Mesothelial cell of epicardium (in vitro differentiated cells): ENCODE results near the gene PRKCA. TPM values are rescaled to one million over a fixed set of nuclear protein-coding genes. Genes with fewer than 3 reads are reported as not detected.

Source experiments
- DNase-seq, 2 experiments: peaks; one replicate each; pipeline ENCODE4 v3.0.0; 2021; ENCODE audit warnings: low spot score in 2 of 2; ENCODE audit not compliant: unreplicated experiment in 2 of 2
- H3K27ac Mint-ChIP-seq: 2 replicates; pipeline ENCODE4 v1.8.0; 2021; ENCODE audit warnings: mixed read lengths
- H3K27me3 Mint-ChIP-seq: 2 replicates; pipeline ENCODE4 v1.8.0; 2021; ENCODE audit warnings: low read depth, mixed read lengths
- H3K36me3 Mint-ChIP-seq: 2 replicates; pipeline ENCODE4 v1.8.0; 2021; ENCODE audit warnings: mixed read lengths
- H3K4me1 Mint-ChIP-seq: 2 replicates; pipeline ENCODE4 v1.8.0; 2021; ENCODE audit warnings: mixed read lengths
- H3K4me3 Mint-ChIP-seq: 2 replicates; pipeline ENCODE4 v1.8.0; 2021; ENCODE audit warnings: mild to moderate bottlenecking, moderate library complexity, mixed read lengths
- H3K9me3 Mint-ChIP-seq: 2 replicates; pipeline ENCODE4 v1.8.0; 2021; ENCODE audit warnings: mixed read lengths
- total RNA-seq: library from RNA; stranded (reverse); gene quantifications from 3 replicates; pipeline ENCODE4 v1.2.1, GENCODE V29; 2021
- TF ChIP-seq, protein P1 (sequence below): fragments of 200-600 bp; sonication (generic); IDR thresholded peaks from one replicate; pipeline ENCODE4 v1.5.0; 2021; ENCODE audit warnings: antibody characterized with exemption; ENCODE audit not compliant: unreplicated experiment

The PRKCA gene
- total RNA-seq, 1 donor from 2014 or later: 15.2 TPM

DNA sequence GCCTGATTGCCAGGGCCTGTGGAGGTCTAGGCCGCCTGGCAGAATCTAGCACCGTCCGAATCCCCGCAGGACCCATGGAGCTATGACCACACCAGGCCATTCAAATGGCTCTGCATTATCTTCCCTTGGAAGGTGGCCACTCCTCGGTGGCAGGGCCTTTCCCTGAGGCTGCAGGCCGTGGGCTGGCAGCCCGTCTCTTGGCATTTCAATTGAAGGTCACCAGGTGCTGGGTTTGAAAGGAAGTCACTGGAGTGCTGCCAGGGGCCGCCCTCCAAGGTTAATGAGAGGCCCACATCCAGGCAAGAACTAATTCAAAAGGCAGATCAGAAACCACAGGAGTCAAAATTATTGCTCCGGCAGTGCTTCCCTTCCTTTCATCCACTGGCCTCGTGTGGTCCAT lies 504.8 kb downstream of the PRKCA start:
- TF ChIP-seq, protein P1, sequence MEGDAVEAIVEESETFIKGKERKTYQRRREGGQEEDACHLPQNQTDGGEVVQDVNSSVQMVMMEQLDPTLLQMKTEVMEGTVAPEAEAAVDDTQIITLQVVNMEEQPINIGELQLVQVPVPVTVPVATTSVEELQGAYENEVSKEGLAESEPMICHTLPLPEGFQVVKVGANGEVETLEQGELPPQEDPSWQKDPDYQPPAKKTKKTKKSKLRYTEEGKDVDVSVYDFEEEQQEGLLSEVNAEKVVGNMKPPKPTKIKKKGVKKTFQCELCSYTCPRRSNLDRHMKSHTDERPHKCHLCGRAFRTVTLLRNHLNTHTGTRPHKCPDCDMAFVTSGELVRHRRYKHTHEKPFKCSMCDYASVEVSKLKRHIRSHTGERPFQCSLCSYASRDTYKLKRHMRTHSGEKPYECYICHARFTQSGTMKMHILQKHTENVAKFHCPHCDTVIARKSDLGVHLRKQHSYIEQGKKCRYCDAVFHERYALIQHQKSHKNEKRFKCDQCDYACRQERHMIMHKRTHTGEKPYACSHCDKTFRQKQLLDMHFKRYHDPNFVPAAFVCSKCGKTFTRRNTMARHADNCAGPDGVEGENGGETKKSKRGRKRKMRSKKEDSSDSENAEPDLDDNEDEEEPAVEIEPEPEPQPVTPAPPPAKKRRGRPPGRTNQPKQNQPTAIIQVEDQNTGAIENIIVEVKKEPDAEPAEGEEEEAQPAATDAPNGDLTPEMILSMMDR: no peak
- Mint-ChIP-seq H3K27me3 (peaks cover 2% of the 10 kb centered on the region), H3K27ac (no peak overlapping the region), H3K36me3 (no peaks in the 10 kb centered on the region), H3K4me1 (peaks cover 2% of the 10 kb centered on the region), H3K4me3 (no peak overlapping the region), H3K9me3 (no peaks in the 10 kb centered on the region)
- DNase-seq: no peak

DNA sequence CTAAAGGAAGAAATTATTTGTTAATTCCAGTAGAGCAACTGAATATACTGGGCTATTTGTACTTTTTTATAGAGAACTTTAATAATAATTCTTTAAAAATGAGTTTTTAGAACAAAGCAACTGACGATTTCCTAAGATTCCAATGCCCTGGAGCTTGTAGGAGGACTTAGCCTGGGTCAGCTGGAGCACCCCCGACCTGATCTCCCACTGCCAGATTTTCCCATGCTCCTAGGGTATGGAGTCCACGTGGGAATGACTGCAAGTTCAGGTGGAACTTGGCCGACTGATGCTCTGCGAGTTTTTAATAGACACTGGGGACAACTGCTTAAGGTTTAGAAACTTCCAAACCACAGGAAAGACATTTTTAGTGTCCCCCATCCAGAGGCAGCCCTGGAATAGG lies 507.0 kb downstream of the PRKCA start:
- TF ChIP-seq, protein P1: no peak
- no peak overlapping the region for H3K27ac Mint-ChIP-seq
- no peaks in the 10 kb centered on the region for H3K9me3 Mint-ChIP-seq
- DNase-seq: no peak
- H3K27me3 Mint-ChIP-seq: peaks cover 16% of the 10 kb centered on the region
- H3K36me3 Mint-ChIP-seq: no peaks in the 10 kb centered on the region
- peaks cover 2% of the 10 kb centered on the region for H3K4me1 Mint-ChIP-seq
- no peak overlapping the region for H3K4me3 Mint-ChIP-seq

DNA sequence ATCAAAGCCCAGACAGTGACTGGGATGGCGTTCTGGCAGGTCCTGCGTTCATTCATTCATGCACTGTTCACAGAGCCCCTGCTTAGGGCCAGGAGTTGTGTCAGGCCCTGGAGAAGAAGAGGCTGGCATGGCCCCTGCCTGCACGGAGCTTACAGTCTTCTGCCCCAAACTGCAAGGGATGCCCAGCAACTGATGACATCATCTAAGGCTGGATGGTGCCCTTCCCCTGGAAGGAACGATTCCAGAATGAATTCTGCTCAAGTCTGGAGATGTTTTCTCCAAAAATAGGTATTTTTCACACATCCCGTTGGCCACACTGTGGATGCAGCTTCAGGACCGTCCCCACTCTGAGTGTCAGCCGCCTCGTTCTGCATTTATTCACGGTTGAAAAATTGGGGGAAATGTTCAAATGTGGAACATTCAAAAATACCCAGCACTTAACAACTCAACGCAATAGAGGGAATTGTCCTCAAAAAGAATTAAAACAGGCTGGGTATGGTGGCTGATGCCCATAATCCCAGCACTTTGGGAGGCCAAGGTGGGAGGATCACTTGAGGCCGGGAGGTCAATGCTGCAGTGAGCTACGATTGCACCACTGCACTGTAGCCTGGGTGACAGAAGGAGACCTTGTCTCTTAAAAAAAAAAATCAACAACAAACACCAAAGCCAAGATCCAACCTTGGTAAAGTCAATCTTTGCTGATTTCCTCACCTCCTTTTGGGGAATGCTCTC lies 508.7 kb downstream of the PRKCA start:
- Mint-ChIP-seq H3K27me3 (peaks cover 22% of the 10 kb centered on the region), H3K36me3 (no peaks in the 10 kb centered on the region), H3K4me3 (no peak overlapping the region), H3K9me3 (no peaks in the 10 kb centered on the region), H3K27ac (no peak overlapping the region), H3K4me1 (peaks cover 2% of the 10 kb centered on the region)
- no peak for DNase-seq
- TF ChIP-seq, protein P1: no peak

DNA sequence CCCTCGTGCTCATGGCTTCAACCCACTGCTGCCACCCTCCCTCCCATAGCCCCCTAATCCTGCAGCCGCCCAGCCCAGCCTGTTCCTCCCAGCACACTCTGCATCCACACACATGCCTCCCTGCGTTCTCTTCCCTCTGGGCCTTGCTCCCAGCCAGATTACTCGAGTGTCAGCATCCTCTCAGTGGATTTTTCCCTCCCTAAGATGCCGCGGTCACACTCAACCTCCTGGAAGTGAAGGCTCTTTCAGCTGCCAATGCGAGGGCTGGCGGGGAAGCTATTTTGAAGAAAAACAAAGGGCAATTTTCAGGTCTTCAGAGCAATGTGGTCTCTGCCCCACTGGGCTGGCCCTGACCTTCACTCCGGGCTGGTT lies 509.3 kb downstream of the PRKCA start:
- Mint-ChIP-seq H3K27me3 (peaks cover 22% of the 10 kb centered on the region), H3K4me3 (no peak overlapping the region), H3K27ac (no peak overlapping the region), H3K9me3 (no peaks in the 10 kb centered on the region), H3K36me3 (no peaks in the 10 kb centered on the region), H3K4me1 (peaks cover 2% of the 10 kb centered on the region)
- no peak for DNase-seq
- TF ChIP-seq, protein P1: no peak

DNA sequence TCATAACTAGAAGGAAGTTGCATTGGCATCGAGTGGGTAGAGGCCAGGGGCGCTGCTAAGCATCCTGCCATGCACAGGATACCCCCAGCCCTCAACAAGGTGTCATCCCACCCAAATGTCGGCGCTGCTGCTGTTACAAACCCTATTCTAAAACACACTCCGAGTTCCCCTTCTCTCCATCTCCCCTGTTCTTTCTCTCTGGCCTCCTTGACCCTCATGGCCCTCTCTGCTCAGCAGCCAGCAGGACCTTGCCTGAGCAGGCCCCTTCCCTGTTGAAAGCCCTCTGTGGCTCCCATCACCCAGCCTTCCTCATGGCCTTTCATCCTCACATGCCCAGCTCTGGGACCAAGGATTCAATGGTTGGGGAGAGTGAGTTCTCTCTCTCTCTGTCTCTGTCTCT lies 510.2 kb downstream of the PRKCA start:
- TF ChIP-seq, protein P1: no peak
- peaks cover 2% of the 10 kb centered on the region for H3K4me1 Mint-ChIP-seq
- no peaks in the 10 kb centered on the region for H3K36me3 Mint-ChIP-seq
- no peak for DNase-seq
- H3K9me3 Mint-ChIP-seq: peaks cover 5% of the 10 kb centered on the region
- H3K27ac Mint-ChIP-seq: no peak overlapping the region
- H3K4me3 Mint-ChIP-seq: no peak overlapping the region
- peaks cover 24% of the 10 kb centered on the region for H3K27me3 Mint-ChIP-seq
